ENCODE data around the gene SMPD4. TPM values are rescaled to one million over a fixed set of nuclear protein-coding genes. Genes with fewer than 3 reads are reported as not detected.
A peak's percentile ranks its signal among the peaks of the same experiment; 100 is the strongest.
"Not testable (repeated sequence)": the region's sequence is repeated elsewhere in the genome, so short reads cannot be mapped to it uniquely, and the experiment has no call there.

Gene SMPD4
- total and polyA plus RNA-seq, 4 donors: 27.3 to 46.4 (median 28.6) TPM

DNA sequence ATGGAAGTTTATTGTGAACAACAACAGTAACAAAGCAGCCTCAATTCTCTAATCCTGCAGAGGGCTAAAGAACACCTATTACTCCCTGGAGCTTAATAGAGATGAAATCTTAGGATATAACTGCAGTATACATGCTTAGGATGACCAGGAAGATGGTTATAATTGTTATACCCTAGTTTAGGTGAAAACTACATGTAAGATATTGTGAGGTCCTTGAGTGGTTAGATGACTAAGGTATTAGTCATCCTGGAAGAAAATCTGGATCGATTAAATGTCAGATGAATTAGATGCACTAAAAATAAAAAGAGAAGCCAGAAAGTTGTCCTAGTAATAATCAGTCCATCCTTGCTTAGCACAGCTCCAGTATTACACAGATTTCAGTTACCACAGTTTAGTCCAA lies 39.1 kb upstream of the SMPD4 start:
- not testable (repeated sequence) for ATAC-seq (ENCODE audit: insufficient read depth, low FRiP score); H3K9ac ChIP-seq (ENCODE audit: insufficient read depth in 1 of 2, low read length in 2 of 2); H3K4me1 ChIP-seq (ENCODE audit: control insufficient read depth in 5 of 5, insufficient read depth in 5 of 5, low read length in 5 of 5); DNase-seq; H3K36me3 ChIP-seq (ENCODE audit: control insufficient read depth in 4 of 4, insufficient read depth in 4 of 4, low read length in 4 of 4); H3K27me3 ChIP-seq (ENCODE audit: control insufficient read depth in 3 of 3, insufficient read depth in 3 of 3, low read length in 2 of 3); H3K4me3 ChIP-seq; H3K27ac ChIP-seq (ENCODE audit: low read depth in 1 of 2, low read length in 1 of 2); H3K9me3 ChIP-seq (ENCODE audit: control insufficient read depth in 4 of 4, insufficient read depth in 3 of 4, low read length in 3 of 4)
- 88% methylated on average over 1 of the region's 1 CpG; no CpG with 5 or more reads in 1 of the 2 donors for WGBS, 2 donors

DNA sequence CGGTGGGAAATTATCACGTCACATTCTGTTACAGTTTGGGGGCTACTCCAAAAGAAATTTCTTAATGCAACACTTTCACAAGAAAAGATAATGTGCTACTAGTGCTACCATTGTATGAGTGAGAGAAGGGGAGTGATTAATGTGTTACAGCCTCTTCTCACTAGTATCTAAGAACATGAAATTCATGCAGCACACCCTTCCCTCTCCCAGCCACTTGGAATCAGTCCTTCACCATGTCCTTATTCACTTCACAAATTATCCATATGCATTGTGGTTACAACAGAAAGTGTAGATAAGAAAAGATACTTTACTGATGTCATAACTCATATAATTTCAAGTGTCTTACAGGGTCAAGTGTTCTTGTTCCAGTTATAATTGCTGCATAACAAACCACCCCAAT lies 37.7 kb upstream of the SMPD4 start:
- not testable (repeated sequence) for H3K9me3 ChIP-seq (ENCODE audit: control insufficient read depth in 4 of 4, insufficient read depth in 3 of 4, low read length in 3 of 4); H3K4me3 ChIP-seq; H3K27me3 ChIP-seq (ENCODE audit: control insufficient read depth in 3 of 3, insufficient read depth in 3 of 3, low read length in 2 of 3); H3K36me3 ChIP-seq (ENCODE audit: control insufficient read depth in 4 of 4, insufficient read depth in 4 of 4, low read length in 4 of 4); H3K27ac ChIP-seq (ENCODE audit: low read depth in 1 of 2, low read length in 1 of 2); H3K9ac ChIP-seq (ENCODE audit: insufficient read depth in 1 of 2, low read length in 2 of 2); DNase-seq; ATAC-seq (ENCODE audit: insufficient read depth, low FRiP score); H3K4me1 ChIP-seq (ENCODE audit: control insufficient read depth in 5 of 5, insufficient read depth in 5 of 5, low read length in 5 of 5)
- WGBS, 2 donors: 76 to 90% methylated on average over 2 of the region's 2 CpGs

- not testable (repeated sequence) for H3K9me3 ChIP-seq (ENCODE audit: control insufficient read depth in 4 of 4, insufficient read depth in 3 of 4, low read length in 3 of 4); H3K27ac ChIP-seq (ENCODE audit: low read depth in 1 of 2, low read length in 1 of 2); ATAC-seq (ENCODE audit: insufficient read depth, low FRiP score); H3K9ac ChIP-seq (ENCODE audit: insufficient read depth in 1 of 2, low read length in 2 of 2); H3K4me3 ChIP-seq; DNase-seq; H3K36me3 ChIP-seq (ENCODE audit: control insufficient read depth in 4 of 4, insufficient read depth in 4 of 4, low read length in 4 of 4); H3K4me1 ChIP-seq (ENCODE audit: control insufficient read depth in 5 of 5, insufficient read depth in 5 of 5, low read length in 5 of 5)
- peaks cover 0 to 11% (median 2%) of the 10 kb centered on the region in 3 donors for H3K27me3 ChIP-seq (ENCODE audit: control insufficient read depth in 3 of 3, insufficient read depth in 3 of 3, low read length in 2 of 3)
- 70 to 74% methylated on average over 10 to 13 of the region's 13 CpGs for WGBS, 2 donors
These were observed 25.6 kb upstream of the SMPD4 start for GRCh38 chr2:130207051-130207450.

DNA sequence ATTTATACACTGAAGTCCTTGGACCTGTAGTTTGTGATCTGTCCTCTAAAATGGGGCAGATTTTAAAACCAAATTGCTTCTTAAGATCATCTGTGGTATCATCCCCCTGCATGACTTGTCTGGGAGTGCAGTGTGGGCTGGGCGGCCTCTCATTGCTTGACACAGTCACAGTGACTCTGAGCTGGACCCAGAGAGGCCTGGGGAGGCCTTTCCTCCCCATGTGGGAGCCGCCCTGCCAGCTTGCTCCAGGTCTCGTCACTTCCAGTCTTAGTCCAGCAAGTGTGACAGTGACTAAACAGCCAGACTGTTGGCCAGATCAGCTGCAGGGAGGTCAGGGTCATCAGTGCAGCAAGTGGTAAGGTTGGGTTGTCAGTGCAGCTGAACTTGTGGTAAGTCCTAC lies 21.7 kb upstream of the SMPD4 start:
- H3K27ac ChIP-seq (ENCODE audit: low read depth in 1 of 2, low read length in 1 of 2); H3K4me1 ChIP-seq (ENCODE audit: control insufficient read depth in 5 of 5, insufficient read depth in 5 of 5, low read length in 5 of 5); H3K27me3 ChIP-seq (ENCODE audit: control insufficient read depth in 3 of 3, insufficient read depth in 3 of 3, low read length in 2 of 3); H3K9ac ChIP-seq (ENCODE audit: insufficient read depth in 1 of 2, low read length in 2 of 2); H3K36me3 ChIP-seq (ENCODE audit: control insufficient read depth in 4 of 4, insufficient read depth in 4 of 4, low read length in 4 of 4); H3K4me3 ChIP-seq; DNase-seq; H3K9me3 ChIP-seq (ENCODE audit: control insufficient read depth in 4 of 4, insufficient read depth in 3 of 4, low read length in 3 of 4); ATAC-seq (ENCODE audit: insufficient read depth, low FRiP score): not testable (repeated sequence)
- WGBS, 2 donors: 85 to 100% methylated on average over 2 to 3 of the region's 3 CpGs

DNA sequence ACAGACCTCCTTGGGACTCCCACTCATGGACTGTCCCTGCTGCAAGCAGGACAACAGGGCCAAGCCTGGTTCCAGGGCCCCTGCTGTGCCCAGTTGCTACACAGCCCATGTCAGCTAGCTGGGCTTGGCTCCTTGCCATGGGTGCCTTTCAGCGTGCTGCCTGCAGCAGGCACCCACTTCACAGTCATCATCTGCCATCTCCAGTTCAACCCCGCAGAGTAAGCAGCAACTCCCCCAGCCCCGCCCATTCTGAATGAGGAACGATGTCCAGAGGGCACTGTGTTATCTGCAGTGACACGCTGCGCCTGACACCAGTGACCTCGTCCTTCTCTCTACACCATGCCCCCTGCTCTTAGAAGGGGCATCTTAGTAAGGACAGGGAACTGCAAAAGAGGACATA lies 21.1 kb upstream of the SMPD4 start:
- H3K9me3 ChIP-seq (ENCODE audit: control insufficient read depth in 4 of 4, insufficient read depth in 3 of 4, low read length in 3 of 4); DNase-seq; H3K27me3 ChIP-seq (ENCODE audit: control insufficient read depth in 3 of 3, insufficient read depth in 3 of 3, low read length in 2 of 3); H3K36me3 ChIP-seq (ENCODE audit: control insufficient read depth in 4 of 4, insufficient read depth in 4 of 4, low read length in 4 of 4); H3K4me1 ChIP-seq (ENCODE audit: control insufficient read depth in 5 of 5, insufficient read depth in 5 of 5, low read length in 5 of 5); H3K9ac ChIP-seq (ENCODE audit: insufficient read depth in 1 of 2, low read length in 2 of 2); H3K4me3 ChIP-seq; ATAC-seq (ENCODE audit: insufficient read depth, low FRiP score): not testable (repeated sequence)
- H3K27ac ChIP-seq (ENCODE audit: low read depth in 1 of 2, low read length in 1 of 2): peak overlapping the region in 1 of 2 donors; percentile 53
- WGBS, 2 donors: 51 to 57% methylated on average over 4 to 5 of the region's 7 CpGs

GRCh38 chr2:130198343-130198742 lies 16.9 kb upstream of the SMPD4 start, which contains the start of gene TUBA3E:
TUBA3E (minus strand) TSS chr2:130198439; CDS start chr2:130198360, 79 bp downstream.
- H3K36me3 ChIP-seq (ENCODE audit: control insufficient read depth in 4 of 4, insufficient read depth in 4 of 4, low read length in 4 of 4): no peaks in the 10 kb centered on the region
- WGBS, 2 donors: 96% methylated on average over 26 of the region's 26 CpGs
- DNase-seq (no peak), ATAC-seq (ENCODE audit: insufficient read depth, low FRiP score) (no peak)
- H3K4me3 ChIP-seq: no peak within 1 kb of the TSS
- H3K4me1 ChIP-seq (ENCODE audit: control insufficient read depth in 5 of 5, insufficient read depth in 5 of 5, low read length in 5 of 5): peaks cover 0 to 2% (median 0%) of the 10 kb centered on the region in 5 donors
- no peak within 1 kb of the TSS for H3K9ac ChIP-seq (ENCODE audit: insufficient read depth in 1 of 2, low read length in 2 of 2)
- no peak within 1 kb of the TSS for H3K27ac ChIP-seq (ENCODE audit: low read depth in 1 of 2, low read length in 1 of 2)
- H3K9me3 ChIP-seq (ENCODE audit: control insufficient read depth in 4 of 4, insufficient read depth in 3 of 4, low read length in 3 of 4): no peaks in the 10 kb centered on the region
- no peaks in the 10 kb centered on the region for H3K27me3 ChIP-seq (ENCODE audit: control insufficient read depth in 3 of 3, insufficient read depth in 3 of 3, low read length in 2 of 3)
- TF ChIP-seq, protein P1, sequence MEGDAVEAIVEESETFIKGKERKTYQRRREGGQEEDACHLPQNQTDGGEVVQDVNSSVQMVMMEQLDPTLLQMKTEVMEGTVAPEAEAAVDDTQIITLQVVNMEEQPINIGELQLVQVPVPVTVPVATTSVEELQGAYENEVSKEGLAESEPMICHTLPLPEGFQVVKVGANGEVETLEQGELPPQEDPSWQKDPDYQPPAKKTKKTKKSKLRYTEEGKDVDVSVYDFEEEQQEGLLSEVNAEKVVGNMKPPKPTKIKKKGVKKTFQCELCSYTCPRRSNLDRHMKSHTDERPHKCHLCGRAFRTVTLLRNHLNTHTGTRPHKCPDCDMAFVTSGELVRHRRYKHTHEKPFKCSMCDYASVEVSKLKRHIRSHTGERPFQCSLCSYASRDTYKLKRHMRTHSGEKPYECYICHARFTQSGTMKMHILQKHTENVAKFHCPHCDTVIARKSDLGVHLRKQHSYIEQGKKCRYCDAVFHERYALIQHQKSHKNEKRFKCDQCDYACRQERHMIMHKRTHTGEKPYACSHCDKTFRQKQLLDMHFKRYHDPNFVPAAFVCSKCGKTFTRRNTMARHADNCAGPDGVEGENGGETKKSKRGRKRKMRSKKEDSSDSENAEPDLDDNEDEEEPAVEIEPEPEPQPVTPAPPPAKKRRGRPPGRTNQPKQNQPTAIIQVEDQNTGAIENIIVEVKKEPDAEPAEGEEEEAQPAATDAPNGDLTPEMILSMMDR (IDR thresholded peaks at IDR 0.05; ENCODE audit: control extremely low read depth, extremely low read depth): no peak

DNA sequence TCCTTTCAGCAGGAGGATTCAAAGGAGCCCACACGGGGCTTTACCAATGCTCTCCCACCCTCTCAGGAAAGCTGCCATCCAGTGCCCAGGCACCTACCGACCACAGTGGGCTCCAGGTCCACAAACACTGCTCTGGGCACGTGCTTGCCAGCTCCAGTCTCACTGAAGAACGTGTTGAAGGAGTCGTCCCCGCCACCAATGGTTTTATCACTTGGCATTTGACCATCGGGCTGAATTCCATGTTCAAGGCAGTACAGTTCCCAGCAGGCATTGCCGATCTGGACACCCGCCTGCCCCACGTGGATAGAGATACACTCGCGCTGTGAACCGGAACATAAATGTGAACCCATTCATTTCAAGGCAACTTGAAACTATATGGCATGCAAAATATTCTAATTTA lies 14.7 kb upstream of the SMPD4 start:
- not testable (repeated sequence) for ATAC-seq (ENCODE audit: insufficient read depth, low FRiP score); H3K4me1 ChIP-seq (ENCODE audit: control insufficient read depth in 5 of 5, insufficient read depth in 5 of 5, low read length in 5 of 5); H3K27me3 ChIP-seq (ENCODE audit: control insufficient read depth in 3 of 3, insufficient read depth in 3 of 3, low read length in 2 of 3); H3K27ac ChIP-seq (ENCODE audit: low read depth in 1 of 2, low read length in 1 of 2); H3K9ac ChIP-seq (ENCODE audit: insufficient read depth in 1 of 2, low read length in 2 of 2); H3K36me3 ChIP-seq (ENCODE audit: control insufficient read depth in 4 of 4, insufficient read depth in 4 of 4, low read length in 4 of 4); H3K4me3 ChIP-seq; H3K9me3 ChIP-seq (ENCODE audit: control insufficient read depth in 4 of 4, insufficient read depth in 3 of 4, low read length in 3 of 4); DNase-seq
- 82 to 94% methylated on average over 7 to 12 of the region's 13 CpGs for WGBS, 2 donors

- not testable (repeated sequence) for H3K9me3 ChIP-seq (ENCODE audit: control insufficient read depth in 4 of 4, insufficient read depth in 3 of 4, low read length in 3 of 4); H3K4me3 ChIP-seq; H3K9ac ChIP-seq (ENCODE audit: insufficient read depth in 1 of 2, low read length in 2 of 2); H3K4me1 ChIP-seq (ENCODE audit: control insufficient read depth in 5 of 5, insufficient read depth in 5 of 5, low read length in 5 of 5); DNase-seq; H3K36me3 ChIP-seq (ENCODE audit: control insufficient read depth in 4 of 4, insufficient read depth in 4 of 4, low read length in 4 of 4); H3K27me3 ChIP-seq (ENCODE audit: control insufficient read depth in 3 of 3, insufficient read depth in 3 of 3, low read length in 2 of 3); ATAC-seq (ENCODE audit: insufficient read depth, low FRiP score)
- H3K27ac ChIP-seq (ENCODE audit: low read depth in 1 of 2, low read length in 1 of 2): peak overlapping the region in 1 of 2 donors; percentile 82
- 73 to 77% methylated on average over 9 of the region's 9 CpGs for WGBS, 2 donors
These were observed 13.8 kb upstream of the SMPD4 start for GRCh38 chr2:130195089-130195635.
